GM18858 (cell line): ENCODE data around the gene TRPM7.
"Not testable (repeated sequence)": the region's sequence is repeated elsewhere in the genome, so short reads cannot be mapped to it uniquely, and the experiment has no call there.

Source experiments
- ATAC-seq: cut with Tn5 transposase; IDR thresholded peaks from one replicate; pipeline ENCODE4 v1.9.1; 2021; ENCODE audit not compliant: unreplicated experiment

TRPM7 gene

DNA sequence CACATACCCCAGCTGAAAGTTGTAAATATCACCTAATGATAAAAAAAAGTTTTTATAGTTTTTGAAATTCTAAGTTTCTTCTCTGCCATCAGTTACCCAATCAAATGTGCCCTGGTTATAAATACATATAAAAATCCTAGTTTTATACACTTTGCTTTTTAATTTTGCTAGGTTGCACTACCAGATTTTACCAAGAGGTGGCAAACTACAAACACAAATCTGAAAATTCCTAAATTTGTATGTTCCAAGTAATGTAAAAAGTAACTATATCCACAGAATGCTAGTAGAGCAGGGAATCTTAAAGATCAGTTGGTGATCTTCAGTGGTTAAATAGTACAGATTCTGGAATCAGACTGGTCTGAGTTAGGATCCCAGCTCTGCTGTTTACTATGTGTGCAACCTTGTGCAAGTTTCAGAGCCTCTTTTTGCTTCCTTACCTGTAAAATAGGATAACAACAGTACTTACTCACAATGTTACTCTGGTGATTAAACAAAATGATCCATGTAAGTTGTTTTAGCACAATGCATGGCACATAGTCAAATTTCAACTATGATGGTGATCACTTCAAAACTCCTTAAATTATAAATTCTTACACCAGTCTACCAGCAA, 11.0 kb downstream of the TRPM7 start:
- no peak for ATAC-seq

DNA sequence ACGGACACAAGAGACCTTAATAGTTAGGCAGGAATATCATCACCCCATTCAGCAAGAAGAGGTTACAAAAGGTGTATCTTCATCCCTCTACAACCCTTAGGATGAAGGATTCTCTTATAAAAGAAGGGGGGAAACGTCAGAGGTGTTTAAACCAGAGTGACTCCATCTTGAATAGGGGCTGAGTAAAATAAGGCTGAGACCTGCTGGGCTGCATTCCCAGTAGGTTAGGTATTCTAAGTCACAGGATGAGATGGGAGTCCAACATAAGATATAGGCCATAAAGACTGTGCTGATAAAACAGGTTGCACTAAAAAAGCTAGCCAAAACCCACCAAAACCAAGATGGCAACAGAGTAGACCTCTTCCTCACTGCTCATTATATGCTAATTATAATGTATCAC, 16.5 kb downstream of the TRPM7 start:
- no peak for ATAC-seq

DNA sequence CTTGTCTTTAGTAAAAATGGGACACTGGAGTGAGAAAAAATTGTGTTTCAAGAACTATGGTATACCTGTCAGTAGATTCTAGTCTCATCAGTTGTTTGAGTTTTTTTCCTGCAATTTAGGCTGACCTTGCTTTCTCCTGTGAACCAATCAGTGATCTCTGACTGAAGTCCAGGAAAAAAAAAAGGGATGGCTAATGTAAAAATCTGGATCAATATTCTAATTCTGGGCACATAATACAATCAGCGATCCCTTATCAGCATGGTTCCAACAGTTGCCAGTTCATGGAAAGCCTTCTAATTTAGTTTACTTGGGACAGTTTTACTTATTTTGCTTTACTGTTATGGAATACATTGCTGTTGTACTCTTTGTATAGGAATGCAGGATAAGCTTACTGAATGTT, 17.0 kb downstream of the TRPM7 start:
- ATAC-seq: no peak

DNA sequence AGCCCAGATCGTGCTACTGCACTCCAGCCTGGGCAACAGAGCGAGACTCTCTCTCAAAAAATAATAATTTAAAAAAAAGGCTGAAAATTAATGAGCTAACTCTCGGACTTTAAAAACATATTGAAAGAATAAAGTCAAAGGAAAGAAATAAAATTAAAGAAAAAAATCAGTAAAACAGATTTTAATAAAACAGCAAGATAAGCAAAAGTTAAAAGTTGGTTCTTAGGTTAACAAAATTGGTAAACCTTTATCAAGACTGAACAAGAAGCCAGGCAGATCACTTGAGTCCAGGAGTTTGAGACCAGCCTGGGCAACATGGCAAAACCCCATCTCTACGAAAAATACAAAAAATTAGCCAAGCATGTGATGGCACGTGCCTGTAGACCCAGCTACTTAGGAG, 20.7 kb downstream of the TRPM7 start:
- ATAC-seq: no peak

DNA sequence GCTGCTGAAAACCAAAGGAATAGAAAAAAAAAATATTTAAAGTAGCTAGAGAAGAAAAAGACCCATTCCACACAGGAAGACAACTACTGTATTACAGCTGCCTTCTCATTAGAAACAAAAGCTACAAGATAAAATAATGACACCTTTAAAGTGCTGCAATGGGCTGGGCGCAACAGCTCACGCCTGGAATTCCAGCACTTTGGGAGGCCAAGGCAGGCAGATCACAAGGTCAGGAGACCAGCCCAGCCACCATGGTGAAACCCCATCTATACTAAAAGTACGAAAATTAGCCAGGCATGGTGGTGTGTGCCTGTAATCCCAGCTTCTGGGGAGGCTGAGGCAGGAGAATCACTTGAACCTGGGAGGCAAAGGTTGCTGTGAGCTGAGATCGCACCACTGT, 31.0 kb downstream of the TRPM7 start:
- ATAC-seq: no peak

DNA sequence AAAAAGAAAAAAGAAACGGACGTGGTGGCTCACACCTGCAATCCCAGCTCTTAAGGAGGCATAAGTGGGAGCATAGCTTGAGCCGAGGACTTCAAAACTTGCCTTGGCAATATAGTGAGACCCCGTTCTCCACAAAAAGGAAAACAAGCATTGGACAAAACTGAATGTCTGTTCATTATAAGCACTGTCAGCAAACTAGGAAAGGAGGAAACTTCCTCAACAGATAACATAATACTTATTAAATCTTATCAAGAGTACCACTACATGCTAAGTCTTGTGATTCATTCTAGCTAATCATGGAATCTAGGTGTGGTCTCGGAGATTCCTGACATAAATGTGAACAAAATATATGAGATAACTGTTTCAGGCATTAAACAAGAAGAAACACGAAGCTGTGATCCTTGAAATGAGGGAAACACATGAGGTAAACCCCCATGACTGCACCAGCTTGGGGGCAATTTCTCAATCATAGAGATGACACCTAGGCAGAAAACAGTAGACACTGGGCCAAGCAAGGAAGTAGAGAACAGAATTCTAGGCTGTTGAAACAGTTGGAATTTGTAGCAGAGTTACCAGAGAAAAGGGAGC, 33.3 kb downstream of the TRPM7 start:
- ATAC-seq: no peak

DNA sequence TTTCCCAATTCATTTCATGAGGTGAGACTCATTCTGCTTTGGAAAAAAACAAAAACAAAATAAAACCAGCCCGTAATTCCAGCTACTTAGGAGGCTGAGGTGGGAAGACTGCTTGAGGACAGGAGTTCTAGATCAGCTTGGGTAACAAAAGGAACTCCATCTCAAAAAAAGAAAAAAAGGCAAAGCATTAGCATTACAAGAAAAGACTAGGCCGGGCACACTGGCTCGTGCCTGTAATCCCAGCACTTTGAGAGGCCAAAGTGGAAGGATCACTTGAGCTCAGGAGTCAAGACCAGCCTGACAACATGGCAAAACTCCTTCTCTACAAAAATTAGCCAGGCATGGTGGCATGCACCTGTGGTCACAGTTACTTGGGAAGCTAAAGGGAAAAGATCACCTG, 33.9 kb downstream of the TRPM7 start:
- no peak for ATAC-seq

DNA sequence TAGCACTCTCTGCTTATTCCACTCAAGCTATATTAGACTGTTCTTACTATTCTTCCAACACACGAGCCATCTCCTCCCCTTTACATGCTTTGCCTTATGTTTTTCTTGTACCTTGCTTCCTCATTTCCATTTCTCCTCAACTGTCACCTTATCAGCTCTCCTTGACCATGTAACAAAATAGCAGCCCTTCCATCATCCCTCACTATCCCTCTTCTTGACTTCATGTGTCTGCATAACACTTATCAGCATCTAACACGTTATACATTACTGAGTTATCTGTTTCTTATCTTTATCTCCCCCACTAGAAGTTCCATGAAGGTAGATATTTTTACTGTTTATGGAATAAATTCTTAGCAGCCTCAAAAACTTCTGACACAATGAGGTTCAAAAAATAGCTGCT, 45.3 kb downstream of the TRPM7 start:
- ATAC-seq: no peak

DNA sequence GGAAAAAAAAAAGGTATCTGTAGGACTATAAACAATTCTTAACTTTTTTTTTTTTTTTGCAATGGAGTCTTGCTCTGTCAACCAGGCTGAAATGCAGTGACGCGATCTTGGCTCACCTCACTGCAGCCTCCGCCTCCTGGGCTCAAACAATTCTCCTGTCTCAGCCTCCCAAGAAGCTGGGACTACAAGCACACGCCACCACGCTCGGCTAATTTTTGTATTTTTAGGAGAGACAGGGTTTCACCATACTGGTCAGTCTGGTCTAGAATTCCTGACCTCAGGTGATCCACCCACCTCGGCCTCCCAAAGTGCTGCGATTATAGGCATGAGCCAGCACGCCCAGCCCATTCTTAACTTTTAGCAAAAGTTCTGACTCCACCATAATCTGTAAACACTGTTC, 50.5 kb downstream of the TRPM7 start:
- ATAC-seq: no peak

DNA sequence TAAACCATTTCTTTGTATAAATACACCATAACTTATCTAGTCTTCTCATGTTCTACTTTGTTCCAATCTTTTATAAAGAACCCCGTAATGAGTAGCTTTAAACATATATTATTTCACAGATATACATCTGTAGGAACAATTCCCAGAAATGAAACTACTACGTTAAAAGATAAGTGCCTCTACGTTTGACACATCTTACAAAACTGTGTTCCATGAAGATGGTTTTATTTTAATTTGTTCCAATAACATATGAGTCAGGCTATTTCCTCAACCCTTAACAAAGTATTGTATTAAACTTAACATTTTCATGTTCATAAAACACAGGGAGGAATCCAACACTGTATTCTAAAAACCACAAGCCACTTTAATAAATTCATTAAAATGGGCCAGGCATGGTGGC, 52.9 kb downstream of the TRPM7 start:
- ATAC-seq: no peak

DNA sequence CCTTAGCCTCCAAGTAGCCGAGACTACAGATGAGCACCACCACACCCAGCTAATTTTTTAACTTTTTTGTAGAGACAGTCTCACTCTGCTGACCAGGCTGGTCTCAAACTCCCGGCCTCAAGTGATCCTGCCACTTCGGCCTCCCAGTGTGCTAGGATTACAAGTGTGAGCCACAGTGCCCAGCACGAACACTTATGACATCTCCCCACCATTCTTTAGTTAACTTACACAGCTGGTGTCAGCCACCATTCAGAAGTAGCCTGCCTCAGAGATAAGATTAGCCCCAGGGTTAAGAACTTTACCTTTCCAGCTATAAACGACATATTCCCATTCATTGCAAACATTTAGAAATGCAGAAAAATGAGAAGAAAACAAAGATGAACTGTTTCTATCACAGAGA, 58.2 kb downstream of the TRPM7 start:
- no peak for ATAC-seq

DNA sequence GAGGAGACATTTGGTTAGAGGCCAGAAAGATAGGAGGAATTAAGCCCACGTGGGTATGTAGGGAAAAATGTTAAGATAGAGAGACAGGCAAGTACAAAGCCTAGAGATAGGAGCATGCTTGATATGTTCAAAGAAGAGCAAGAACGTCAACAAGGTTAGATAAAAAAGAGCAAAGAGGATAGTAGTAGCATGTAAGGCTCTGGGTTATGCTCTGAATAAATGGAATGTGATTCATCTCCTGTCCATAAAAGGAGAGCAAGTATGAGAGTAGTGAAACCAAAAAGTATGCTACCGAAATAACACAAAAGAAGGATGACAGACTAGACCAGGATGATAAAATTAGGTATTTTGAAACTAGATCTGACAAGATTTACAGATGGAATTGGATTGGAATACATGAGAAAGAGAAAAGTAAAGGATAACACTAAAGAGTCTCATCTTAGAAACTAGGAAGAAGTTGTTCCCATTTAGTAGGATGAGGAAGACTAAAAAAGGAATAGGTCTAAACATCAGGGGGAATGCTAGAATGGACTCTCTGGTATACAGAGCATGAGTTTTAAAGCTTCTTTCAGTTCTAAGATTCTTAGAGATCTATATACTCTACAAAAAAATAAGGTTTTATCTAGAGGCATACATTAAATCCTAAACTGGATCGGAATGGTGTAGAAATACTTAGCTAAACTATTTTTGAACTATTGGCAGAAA, 59.1 kb downstream of the TRPM7 start:
- ATAC-seq: no peak

DNA sequence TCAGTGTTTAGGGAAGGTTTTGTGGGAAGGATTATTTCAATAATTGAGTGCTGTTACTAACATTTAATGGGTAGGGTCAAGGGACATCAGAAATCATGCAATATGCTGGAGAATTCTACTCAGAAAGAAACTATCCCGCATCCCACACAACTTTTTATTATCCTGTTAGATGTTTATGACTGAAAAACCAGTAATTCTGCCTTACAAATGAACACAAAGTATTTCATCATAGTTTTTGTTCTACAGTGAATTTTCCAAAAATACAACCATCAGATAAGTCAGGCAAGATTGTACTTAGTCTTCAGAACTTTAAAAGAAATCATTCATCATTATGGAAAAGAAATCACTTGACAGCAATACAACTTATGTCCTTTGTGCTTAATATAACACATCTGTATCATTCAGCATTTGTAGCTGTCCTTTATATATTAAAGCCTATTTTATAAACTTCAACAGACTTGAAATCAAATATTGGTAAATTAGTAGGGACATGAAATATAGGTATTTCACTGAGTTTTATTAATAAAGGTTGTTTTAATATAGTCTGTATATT, 61.9 kb downstream of the TRPM7 start:
- no peak for ATAC-seq

DNA sequence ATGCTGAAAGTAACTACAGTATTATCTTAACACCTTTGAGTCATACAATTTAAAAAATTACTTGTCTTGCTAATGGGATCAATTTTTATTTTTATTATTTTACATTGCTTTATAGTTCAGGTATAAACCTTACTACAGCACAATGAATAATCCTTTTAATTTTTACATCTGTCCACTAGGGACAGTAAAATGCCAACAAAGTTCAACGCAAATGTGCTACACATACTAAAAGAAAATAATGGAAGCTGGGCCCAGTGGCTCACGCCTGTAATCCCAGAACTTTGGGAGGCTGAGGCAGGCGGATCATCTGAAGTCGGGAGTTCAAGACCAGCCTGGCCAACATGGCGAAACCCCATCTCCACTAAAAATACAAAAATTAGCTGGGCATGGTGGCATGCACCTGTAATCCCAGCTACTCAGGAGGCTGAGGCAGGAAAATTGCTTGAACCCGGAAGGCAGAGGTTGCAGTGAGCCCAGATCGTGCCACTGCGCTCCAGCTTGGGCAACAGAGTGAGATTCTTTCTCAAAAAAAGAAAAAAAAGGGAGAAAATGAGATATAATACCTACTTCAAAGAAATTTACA, 64.1 kb downstream of the TRPM7 start:
- ATAC-seq: not testable (repeated sequence)

DNA sequence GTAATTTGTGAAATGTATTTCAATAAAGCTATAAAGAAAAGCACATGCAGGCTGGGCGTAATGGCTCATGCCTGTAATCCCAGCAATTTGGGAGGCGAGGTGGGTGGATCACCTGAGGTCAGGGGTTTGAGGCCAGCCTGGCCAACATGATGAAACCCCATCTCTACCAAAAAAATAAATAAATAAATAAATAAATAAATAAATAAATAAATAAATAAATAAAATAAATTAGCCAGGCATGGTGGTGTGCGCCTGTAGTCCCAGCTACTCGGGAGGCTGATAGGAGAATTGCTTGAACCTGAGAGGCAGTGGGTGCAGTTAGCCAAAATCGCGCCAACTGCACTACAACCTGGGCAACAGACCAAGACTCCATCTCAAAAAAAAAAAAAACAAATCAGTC, 69.6 kb downstream of the TRPM7 start:
- not testable (repeated sequence) for ATAC-seq

DNA sequence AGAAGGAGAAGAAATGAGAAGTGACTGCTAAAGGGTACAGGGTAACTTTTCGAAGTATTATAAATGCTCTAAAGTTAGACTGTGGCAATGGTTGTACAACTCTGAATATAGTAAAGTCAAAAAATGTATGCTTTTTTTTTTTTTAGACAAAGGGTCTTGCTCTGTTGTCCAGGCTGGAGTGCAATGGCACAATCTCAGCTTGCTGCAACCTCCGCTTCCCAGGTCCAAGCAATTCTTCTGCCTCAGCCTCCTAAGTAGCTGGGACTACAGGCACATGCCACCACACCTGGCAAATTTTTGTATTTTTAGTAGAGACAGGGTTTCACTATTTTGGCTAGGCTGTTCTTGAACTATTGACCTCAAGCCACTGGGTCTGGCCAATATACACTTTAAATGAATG, 70.0 kb downstream of the TRPM7 start:
- not testable (repeated sequence) for ATAC-seq

DNA sequence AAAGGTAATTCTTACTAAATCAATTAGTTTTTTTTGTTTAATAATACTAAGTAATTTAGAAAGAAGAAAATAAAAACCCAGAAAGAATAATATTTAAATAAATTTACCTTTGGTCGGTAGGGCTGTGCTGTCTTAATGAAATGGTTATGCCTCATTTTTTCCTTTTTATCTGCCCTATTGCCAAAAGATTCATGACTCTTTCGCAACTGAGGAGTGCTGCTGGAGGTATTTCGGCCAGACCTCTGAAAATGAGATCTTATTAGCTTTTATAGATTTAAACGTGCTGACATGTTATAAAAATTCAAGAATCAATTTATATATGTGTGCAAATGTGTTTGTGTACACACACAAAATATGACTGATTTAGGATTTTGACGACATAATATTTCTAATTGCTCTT, 73.0 kb downstream of the TRPM7 start:
- no peak for ATAC-seq

DNA sequence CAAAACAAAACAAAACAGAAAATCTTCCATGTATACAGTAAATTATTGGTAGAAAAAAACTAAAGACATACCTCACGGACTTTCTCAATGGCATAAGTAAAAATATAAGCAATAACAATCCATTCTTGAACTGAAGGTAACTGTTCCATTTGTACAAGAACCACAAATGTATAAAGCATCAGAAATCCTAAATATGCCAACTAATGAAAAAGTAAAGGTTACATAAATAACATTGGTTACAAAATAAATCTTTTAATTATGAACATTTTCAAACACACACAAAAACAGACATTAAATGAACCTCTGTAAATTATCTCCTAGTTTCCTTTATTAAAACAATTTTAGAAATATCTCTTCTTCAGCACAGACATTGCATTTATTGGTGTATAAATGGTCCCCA, 79.5 kb downstream of the TRPM7 start:
- no peak for ATAC-seq

DNA sequence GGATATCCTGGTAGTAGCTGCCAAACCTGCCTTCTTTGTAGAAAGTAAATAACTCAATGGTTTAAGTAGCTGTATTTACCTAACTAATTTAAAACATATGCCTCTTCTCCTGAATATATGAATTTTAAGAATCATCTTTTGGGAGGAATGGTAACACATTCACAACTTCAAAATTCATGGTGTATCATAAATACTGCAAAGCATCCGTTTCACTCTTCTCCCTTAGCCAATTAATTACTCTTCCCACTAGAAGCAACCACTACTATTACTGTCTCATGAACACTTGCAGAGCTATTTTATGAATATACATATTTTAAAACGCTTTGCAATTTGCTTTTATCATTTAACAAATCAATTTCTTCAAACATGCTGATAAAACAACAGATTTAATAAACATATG, 81.1 kb downstream of the TRPM7 start:
- no peak for ATAC-seq

DNA sequence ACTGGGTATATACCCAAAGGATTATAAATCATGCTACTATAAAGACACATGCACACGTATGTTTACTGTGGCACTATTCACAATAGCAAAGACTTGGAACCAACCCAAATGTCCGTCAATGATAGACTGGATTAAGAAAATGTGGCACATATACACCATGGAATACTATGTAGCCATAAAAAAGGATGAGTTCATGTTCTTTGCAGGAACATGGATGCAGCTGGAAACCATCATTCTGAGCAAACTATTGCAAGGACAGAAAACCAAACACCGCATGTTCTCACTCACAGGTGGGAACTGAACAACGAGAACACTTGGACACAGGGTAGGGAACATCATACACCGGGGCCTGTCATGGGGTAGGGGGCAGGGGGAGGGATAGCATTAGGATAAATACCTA, 84.6 kb downstream of the TRPM7 start:
- not testable (repeated sequence) for ATAC-seq

DNA sequence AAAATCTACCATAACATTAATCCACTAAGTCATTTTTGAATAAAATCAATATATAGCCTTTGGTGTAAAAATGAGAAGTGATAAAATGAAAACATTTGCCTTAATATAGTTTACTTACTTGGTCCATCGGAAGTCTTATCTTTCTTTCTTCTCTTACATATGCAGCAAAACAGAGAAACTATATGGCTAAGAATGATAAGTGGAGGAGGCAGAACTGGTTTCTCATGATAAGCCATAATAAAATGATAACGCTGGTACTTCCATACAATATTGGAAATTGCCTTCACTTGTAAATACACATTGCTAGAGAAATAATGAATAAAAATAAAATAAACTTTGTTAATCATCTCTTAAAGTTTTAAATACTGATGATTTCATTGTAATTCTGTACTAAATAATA, 92.3 kb downstream of the TRPM7 start:
- ATAC-seq: no peak

DNA sequence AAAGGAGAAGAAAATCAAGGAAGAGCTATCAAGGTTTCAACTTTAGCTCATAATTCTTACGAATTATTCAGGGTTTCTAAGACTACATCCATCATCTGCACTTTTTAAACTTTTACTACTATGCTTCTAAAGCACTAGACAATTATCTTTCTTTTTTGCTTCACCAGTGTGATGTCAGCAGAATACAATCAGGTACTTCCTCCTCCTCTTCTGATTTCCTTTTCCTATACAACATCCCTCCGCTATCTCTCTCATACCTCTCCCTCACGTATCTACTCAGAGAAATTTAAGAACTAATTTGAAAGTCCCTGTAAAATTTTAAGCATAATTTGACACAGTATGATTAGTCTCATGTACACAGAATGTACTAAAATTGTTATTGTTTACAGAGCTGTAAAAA, 92.8 kb downstream of the TRPM7 start:
- no peak for ATAC-seq
